Effector CD4-positive, alpha-beta T cell (primary cell): Measurements from ENCODE around the gene SCLY.

ENCODE experiments used
- DNase-seq: peaks from one replicate; pipeline ENCODE4 v3.0.0-alpha.2; 2020

SCLY gene

GRCh38 chr2:238141541-238142318 lies 80.9 kb downstream of the SCLY start:
- DNase-seq = no peak

- no peak for DNase-seq
Measured at GRCh38 chr2:238142382-238143205, 81.8 kb downstream of the SCLY start.

- no peak for DNase-seq
Measured at GRCh38 chr2:238143239-238143951, 82.6 kb downstream of the SCLY start.

- DNase-seq = no peak
Measured at GRCh38 chr2:238144262-238144661, 83.5 kb downstream of the SCLY start.

GRCh38 chr2:238145046-238145445 lies 84.2 kb downstream of the SCLY start:
- DNase-seq = no peak

- no peak for DNase-seq
Measured at GRCh38 chr2:238145851-238146250, 85.0 kb downstream of the SCLY start.

GRCh38 chr2:238146884-238147544 lies 86.2 kb downstream of the SCLY start:
- DNase-seq = no peak

- DNase-seq = no peak
Measured at GRCh38 chr2:238148981-238149380, 88.2 kb downstream of the SCLY start.
